HG02970 (cell line): Measurements from ENCODE around the gene ZDHHC11B.
"Not testable (repeated sequence)": the region's sequence is repeated elsewhere in the genome, so short reads cannot be mapped to it uniquely, and the experiment has no call there.

Experiments used
- ATAC-seq: cut with Tn5 transposase; IDR thresholded peaks from one replicate; pipeline ENCODE4 v1.9.1; 2021; ENCODE audit warnings: mild to moderate bottlenecking, moderate library complexity, moderate number of reproducible peaks; ENCODE audit not compliant: unreplicated experiment, low FRiP score

Gene ZDHHC11B

GRCh38 chr5:787224-787856 lies 2.8 kb upstream of the ZDHHC11B start:
- ATAC-seq, result not testable (repeated sequence)

GRCh38 chr5:785181-785705 lies 714 bp upstream of the ZDHHC11B start:
- ATAC-seq, result peak; percentile 22

- peak; percentile 4 for ATAC-seq
Observed at GRCh38 chr5:783881-784427, 575 bp downstream of the ZDHHC11B start.

- ATAC-seq, result not testable (repeated sequence)
Observed at GRCh38 chr5:783049-783802, 1.3 kb downstream of the ZDHHC11B start.

- not testable (repeated sequence) for ATAC-seq
Observed at GRCh38 chr5:782356-782755, 2.2 kb downstream of the ZDHHC11B start.

- ATAC-seq, result not testable (repeated sequence)
Observed at GRCh38 chr5:780571-780970, 4.0 kb downstream of the ZDHHC11B start.

GRCh38 chr5:778967-779366 lies 5.6 kb downstream of the ZDHHC11B start:
- ATAC-seq, result not testable (repeated sequence)

- ATAC-seq, result not testable (repeated sequence)
Observed at GRCh38 chr5:778421-778820, 6.1 kb downstream of the ZDHHC11B start.

GRCh38 chr5:777756-778161 lies 6.8 kb downstream of the ZDHHC11B start:
- ATAC-seq, result no peak

- ATAC-seq, result no peak
Observed at GRCh38 chr5:776862-777711, 7.4 kb downstream of the ZDHHC11B start.

GRCh38 chr5:775961-776861 lies 8.3 kb downstream of the ZDHHC11B start:
- ATAC-seq, result no peak

GRCh38 chr5:775595-775960 lies 9.0 kb downstream of the ZDHHC11B start:
- not testable (repeated sequence) for ATAC-seq

GRCh38 chr5:774854-775505 lies 9.5 kb downstream of the ZDHHC11B start:
- not testable (repeated sequence) for ATAC-seq

- not testable (repeated sequence) for ATAC-seq
Observed at GRCh38 chr5:774304-774703, 10.2 kb downstream of the ZDHHC11B start.

- ATAC-seq, result no peak
Observed at GRCh38 chr5:773517-774264, 10.8 kb downstream of the ZDHHC11B start.

- ATAC-seq, result not testable (repeated sequence)
Observed at GRCh38 chr5:772931-773330, 11.6 kb downstream of the ZDHHC11B start.

GRCh38 chr5:772547-772890 lies 12.0 kb downstream of the ZDHHC11B start:
- not testable (repeated sequence) for ATAC-seq

- not testable (repeated sequence) for ATAC-seq
Observed at GRCh38 chr5:771841-772546, 12.5 kb downstream of the ZDHHC11B start.
